HepG2 (cell line): ENCODE data around the gene PP2D1. TPM values are rescaled to one million over a fixed set of nuclear protein-coding genes. Genes with fewer than 3 reads are reported as not detected.
A peak's percentile ranks its signal among the peaks of the same experiment; 100 is the strongest.

Experiments
- ATAC-seq: fragments of 200-7000 bp; cut with Tn5 transposase; 3 replicates; pipeline ENCODE4 v1.9.1; 2020; ENCODE audit warnings: mild to moderate bottlenecking, moderate library complexity
- BruUV-seq: library from RNA; stranded (reverse); fragments of 400-500 nt; replicated peaks from 2 replicates; lab custom pipeline; 2021; lab: Mats Ljungman, UMichigan
- CTCF ChIA-PET: fragments of 300-600 bp; formaldehyde crosslinking; extraction: SDS; loops from one replicate; lab custom pipeline; 2021; ENCODE audit warnings: low total read pairs, inconsistent platforms, low intra/inter-chr PET ratio; lab: Yijun Ruan, JAX
- POLR2A ChIA-PET: fragments of 350-600 bp; sonication (Branson Sonifier 250); formaldehyde crosslinking; loops from one replicate; lab custom pipeline; 2020; ENCODE audit warnings: antibody characterized with exemption, inconsistent platforms; lab: Yijun Ruan, JAX
- DNase-seq: peaks from one replicate; pipeline ENCODE4 v3.0.0-alpha.2; 2015; ENCODE audit warnings: low spot score
- FAIRE-seq: peaks from 3 replicates; lab custom pipeline; 2011; peaks lifted over from hg19 to GRCh38; lab: Jason Lieb, UNC
- H2AFZ ChIP-seq: one replicate; pipeline ENCODE4 v1.6.1; 2011; ENCODE audit warnings: low read length, inconsistent platforms
- H3K27ac ChIP-seq: fragments of 300-600 bp; 3 replicates; pipeline ENCODE4 v1.8.0; 2011; ENCODE audit warnings: mixed run types, mild to moderate bottlenecking, mixed read lengths, low read length, inconsistent platforms; ENCODE audit not compliant: insufficient read depth; ENCODE audit errors: extremely low read length
- H3K27me3 ChIP-seq, 2 experiments: fragments of 200-600 bp in 1 of 2; 2 replicates in 1 of 2; 3 replicates in 1 of 2; pipeline versions ENCODE4 v1.6.0 to v1.8.0; 2011; ENCODE audit warnings: low read length in 2 of 2, mild to moderate bottlenecking in 2 of 2, moderate library complexity in 2 of 2, inconsistent platforms in 1 of 2; ENCODE audit not compliant: insufficient read depth in 2 of 2, control insufficient read depth in 1 of 2
- H3K36me3 ChIP-seq, 2 experiments: fragments of 200-600 bp in 1 of 2; replicated peaks in 1 of 2; 2 replicates in 1 of 2; 3 replicates in 1 of 2; pipeline versions ENCODE4 v1.5.1 to v1.8.0; 2011; ENCODE audit warnings: low read length in 2 of 2, inconsistent platforms in 1 of 2; ENCODE audit not compliant: insufficient read depth in 2 of 2, control insufficient read depth in 1 of 2
- H3K4me1 ChIP-seq: 2 replicates; pipeline ENCODE4 v1.5.1; 2012; ENCODE audit warnings: low read length, inconsistent platforms; ENCODE audit not compliant: insufficient read depth
- H3K4me2 ChIP-seq: 2 replicates; pipeline ENCODE4 v1.6.0; 2011; ENCODE audit warnings: low read depth, low read length, inconsistent platforms
- H3K4me3 ChIP-seq, 3 experiments: fragments of 200-600 bp in 1 of 3; sonication (generic), shearing (Covaris generic) in 1 of 3; replicated peaks in 1 of 3; 2 replicates each; pipeline ENCODE4 v1.5.1; 2011 to 2016; ENCODE audit warnings: low read length in 3 of 3, inconsistent platforms in 2 of 3, low read depth in 2 of 3, mild to moderate bottlenecking in 2 of 3, control low read depth in 1 of 3, mixed read lengths in 1 of 3; ENCODE audit not compliant: insufficient read depth in 1 of 3
- H3K79me2 ChIP-seq: one replicate; pipeline ENCODE4 v1.6.1; 2011; ENCODE audit warnings: low read length, inconsistent platforms; ENCODE audit not compliant: insufficient read depth
- H3K9ac ChIP-seq: 2 replicates; pipeline ENCODE4 v1.6.0; 2011; ENCODE audit warnings: mild to moderate bottlenecking, low read depth, low read length, inconsistent platforms; ENCODE audit not compliant: insufficient read depth
- H3K9me3 ChIP-seq: 2 replicates; pipeline ENCODE4 v1.5.1; 2012; ENCODE audit warnings: mild to moderate bottlenecking, low read length
- H4K20me1 ChIP-seq: 2 replicates; pipeline ENCODE4 v1.6.0; 2011; ENCODE audit warnings: inconsistent platforms, mild to moderate bottlenecking, low read length, moderate library complexity; ENCODE audit not compliant: insufficient read depth
- HNRNPLL ChIP-seq: fragments of 200-400 bp; formaldehyde crosslinking; IDR thresholded peaks from 2 replicates; pipeline ENCODE4 v1.6.1; 2017; ENCODE audit warnings: mild to moderate bottlenecking, low read depth, low read length; ENCODE audit not compliant: poor library complexity, severe bottlenecking
- HOXA5 ChIP-seq: sonication (generic); formaldehyde crosslinking; IDR thresholded peaks from 2 replicates; pipeline ENCODE4 v1.4.0; 2020; ENCODE audit warnings: missing genetic modification reagents
- MAFF ChIP-seq: IDR thresholded peaks from 2 replicates; pipeline ENCODE4 v1.6.1; 2011; ENCODE audit warnings: low read depth, low read length, improper control_type of control experiment
- MAFK ChIP-seq, 2 experiments: IDR thresholded peaks in 1 of 2; conservative IDR thresholded peaks in 1 of 2; 2 replicates each; pipeline ENCODE4 v1.6.1; 2011; ENCODE audit warnings: improper control_type of control experiment in 2 of 2, low read length in 2 of 2
- ZNF614 ChIP-seq: IDR thresholded peaks from 2 replicates; pipeline ENCODE4 v1.6.1; 2018; ENCODE audit warnings: missing biosample characterization, missing genetic modification reagents, inconsistent platforms, borderline replicate concordance
- WGBS: methylation state at CpG from one replicate; pipeline ENCODE4 v1.1.6; 2017; ENCODE audit warnings: low lambda C conversion rate; 5-methylcytosine and 5-hydroxymethylcytosine counted together
- in situ Hi-C: cut with HindIII; loops from 2 replicates; pipeline ENCODE4 v1.10.0; 2017; ENCODE audit warnings: low pct_unique_long_range_greater_than_20kb; ENCODE audit not compliant: extremely low pct_ligation_motif_present
- intact Hi-C: fragments of 100-400 bp; cut with micrococcal nuclease; formaldehyde crosslinking; loops from one replicate; pipeline ENCODE4 v1.10.0; 2022; ENCODE audit not compliant: unreplicated experiment
- polyA plus RNA-seq, 8 experiments: library from polyadenylated mRNA; depleted of rRNA in 3 of 8; stranded (reverse) in 7 of 8; unstranded in 1 of 8; fragments of >200 nt; fragmentation: Illumina TruSeq in 4 of 8; extraction: Trizol in 4 of 8; gene quantifications; 2 replicates each; pipeline versions ENCODE4 v1.2.1 to v1.2.3, GENCODE V29; 2011 to 2016; ENCODE audit warnings: low read depth in 4 of 8, missing spikeins in 1 of 8, mixed read lengths in 1 of 8; ENCODE audit not compliant: insufficient read depth in 1 of 8
- total RNA-seq, 5 experiments: library from RNA; depleted of rRNA; stranded (reverse); fragments of >200 nt; fragmentation: Illumina TruSeq; extraction: Trizol; gene quantifications; 2 replicates each; pipeline ENCODE4 v1.2.3, GENCODE V29; 2016; ENCODE audit warnings: low read depth in 1 of 5
- TF ChIP-seq, protein P1 (sequence below): sonication (generic); formaldehyde crosslinking; IDR thresholded peaks from 2 replicates; pipeline ENCODE4 v1.9.0; 2021; ENCODE audit warnings: missing genetic modification reagents, mild to moderate bottlenecking, borderline replicate concordance
- TF ChIP-seq, protein P2 (sequence below): sonication (generic); formaldehyde crosslinking; IDR thresholded peaks from 2 replicates; pipeline ENCODE4 v1.9.0; 2022; ENCODE audit warnings: missing genetic modification reagents, mild to moderate bottlenecking, borderline replicate concordance

PP2D1 gene
- total and polyA plus RNA-seq, 2 of the 13 experiments (the other 11 are each of a cell fraction or from before 2014, with no cell fraction given) = not detected

DNA sequence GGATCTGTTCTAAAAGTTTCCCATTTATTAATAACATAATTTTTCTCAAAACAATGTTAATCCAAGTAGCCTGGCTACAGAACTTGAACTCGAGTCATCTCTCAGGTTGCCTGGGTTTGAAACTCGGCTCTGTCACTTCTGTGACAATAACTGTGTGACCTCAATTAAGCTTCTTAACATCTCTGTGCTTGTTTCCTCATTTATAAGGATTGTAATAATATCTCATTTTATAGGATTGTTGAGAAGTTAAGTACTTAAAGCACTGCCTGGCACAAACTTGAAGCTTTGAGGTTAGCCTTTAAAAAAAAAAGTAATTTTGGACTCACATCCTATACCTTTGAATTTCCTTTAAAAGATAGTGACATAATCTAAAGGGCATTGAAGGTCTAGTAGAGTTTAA, 61.7 kb downstream of the PP2D1 start (continued):
- TF ChIP-seq, protein P1, sequence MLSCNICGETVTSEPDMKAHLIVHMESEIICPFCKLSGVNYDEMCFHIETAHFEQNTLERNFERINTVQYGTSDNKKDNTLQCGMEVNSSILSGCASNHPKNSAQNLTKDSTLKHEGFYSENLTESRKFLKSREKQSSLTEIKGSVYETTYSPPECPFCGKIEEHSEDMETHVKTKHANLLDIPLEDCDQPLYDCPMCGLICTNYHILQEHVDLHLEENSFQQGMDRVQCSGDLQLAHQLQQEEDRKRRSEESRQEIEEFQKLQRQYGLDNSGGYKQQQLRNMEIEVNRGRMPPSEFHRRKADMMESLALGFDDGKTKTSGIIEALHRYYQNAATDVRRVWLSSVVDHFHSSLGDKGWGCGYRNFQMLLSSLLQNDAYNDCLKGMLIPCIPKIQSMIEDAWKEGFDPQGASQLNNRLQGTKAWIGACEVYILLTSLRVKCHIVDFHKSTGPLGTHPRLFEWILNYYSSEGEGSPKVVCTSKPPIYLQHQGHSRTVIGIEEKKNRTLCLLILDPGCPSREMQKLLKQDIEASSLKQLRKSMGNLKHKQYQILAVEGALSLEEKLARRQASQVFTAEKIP (CRISPR knock-in tag) = no peak
- TF ChIP-seq HNRNPLL (no peak), HOXA5 (no peak), ZNF614 (CRISPR knock-in tag) (no peak)

DNA sequence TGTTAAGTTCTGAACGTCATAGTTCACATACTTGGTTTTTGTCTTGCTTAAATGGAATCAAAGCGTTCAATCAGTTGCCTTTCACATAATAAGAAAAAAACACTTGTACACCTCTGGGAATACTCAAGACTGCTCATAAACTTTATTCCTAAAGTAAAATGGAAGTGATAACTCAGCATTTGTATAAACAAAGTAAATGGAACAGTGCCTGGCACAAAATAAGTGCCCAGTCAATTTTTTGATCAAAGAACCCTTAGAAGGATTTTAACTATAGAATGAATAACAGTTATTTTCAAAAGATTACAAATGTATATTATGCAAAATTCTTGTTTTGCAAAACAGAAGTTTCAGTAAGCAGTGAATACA, 63.9 kb downstream of the PP2D1 start:
- no peak overlapping the region for H2AFZ ChIP-seq
- ChIA-PET POLR2A (interaction anchor here (1.0 to 1.2 kb wide), 2 partner anchors 9 to 93 kb away, joined by 5 read pairs; no protein-coding TSS in a partner anchor), CTCF (no interaction called here)
- 0% methylated on average over 2 of the region's 2 CpGs for WGBS
- FAIRE-seq (no peak), ATAC-seq (no peak), DNase-seq (no peak)
- intact Hi-C loops (loop anchor here (2.0 to 10.0 kb wide), 3 partner anchors 61 to 374 kb away; partner anchors contain the start of gene SGO1), in situ Hi-C loops (no loop called here)
- peaks cover 29% of the 10 kb centered on the region for H3K4me1 ChIP-seq
- H3K9ac ChIP-seq = peak overlapping the region; percentile 94
- no peaks in the 10 kb centered on the region for H3K9me3 ChIP-seq
- H4K20me1 ChIP-seq = peaks cover 28% of the 10 kb centered on the region
- H3K27me3 ChIP-seq = no peaks in the 10 kb centered on the region; a peak in 1 of 5 replicates
- peaks cover 61% of the 10 kb centered on the region for H3K79me2 ChIP-seq
- H3K27ac ChIP-seq = peak overlapping the region; percentile 88
- BruUV-seq = no TSS peak
- peaks cover 3 to 21% of the 10 kb centered on the region in 2 experiments; a peak in 4 of 5 replicates for H3K36me3 ChIP-seq
- peak overlapping the region; percentile 83 for H3K4me2 ChIP-seq
- 0 out of 4 replicates have a peak, but pooled peaks of 1 of the 2 experiments have one; percentile 20 for TF ChIP-seq MAFK (conservative IDR thresholded peaks at IDR 0.05 in 1 of 2, IDR thresholded peaks at IDR 0.05 in 1 of 2; ENCODE audit: low read length in 2 of 2)
- TF ChIP-seq MAFF = 0 out of 2 replicates have a peak, but pooled peaks have one; percentile 4
- TF ChIP-seq, protein P2, sequence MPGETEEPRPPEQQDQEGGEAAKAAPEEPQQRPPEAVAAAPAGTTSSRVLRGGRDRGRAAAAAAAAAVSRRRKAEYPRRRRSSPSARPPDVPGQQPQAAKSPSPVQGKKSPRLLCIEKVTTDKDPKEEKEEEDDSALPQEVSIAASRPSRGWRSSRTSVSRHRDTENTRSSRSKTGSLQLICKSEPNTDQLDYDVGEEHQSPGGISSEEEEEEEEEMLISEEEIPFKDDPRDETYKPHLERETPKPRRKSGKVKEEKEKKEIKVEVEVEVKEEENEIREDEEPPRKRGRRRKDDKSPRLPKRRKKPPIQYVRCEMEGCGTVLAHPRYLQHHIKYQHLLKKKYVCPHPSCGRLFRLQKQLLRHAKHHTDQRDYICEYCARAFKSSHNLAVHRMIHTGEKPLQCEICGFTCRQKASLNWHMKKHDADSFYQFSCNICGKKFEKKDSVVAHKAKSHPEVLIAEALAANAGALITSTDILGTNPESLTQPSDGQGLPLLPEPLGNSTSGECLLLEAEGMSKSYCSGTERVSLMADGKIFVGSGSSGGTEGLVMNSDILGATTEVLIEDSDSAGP (CRISPR knock-in tag) = no peak
- peak overlapping the region; percentile 73 to 98 (median 90) for H3K4me3 ChIP-seq
